Glutamatergic neuron (in vitro differentiated cells): ENCODE results near the gene PDE7B. TPM values are rescaled to one million over a fixed set of nuclear protein-coding genes. Genes with fewer than 3 reads are reported as not detected.

Experiments used
- DNase-seq: peaks from one replicate; pipeline ENCODE4 v3.0.0; 2022
- H3K27ac Mint-ChIP-seq: one replicate; pipeline ENCODE4 v1.8.0; 2020; ENCODE audit warnings: mild to moderate bottlenecking, mixed read lengths, inconsistent platforms; ENCODE audit not compliant: unreplicated experiment
- H3K27me3 Mint-ChIP-seq: one replicate; pipeline ENCODE4 v1.8.0; 2020; ENCODE audit warnings: mild to moderate bottlenecking, moderate library complexity, mixed read lengths, inconsistent platforms; ENCODE audit not compliant: unreplicated experiment
- H3K36me3 Mint-ChIP-seq: one replicate; pipeline ENCODE4 v1.8.0; 2020; ENCODE audit warnings: mild to moderate bottlenecking, mixed read lengths, inconsistent platforms; ENCODE audit not compliant: unreplicated experiment
- H3K4me1 Mint-ChIP-seq: one replicate; pipeline ENCODE4 v1.8.0; 2020; ENCODE audit warnings: mild to moderate bottlenecking, low read depth, mixed read lengths, inconsistent platforms; ENCODE audit not compliant: unreplicated experiment
- H3K4me3 Mint-ChIP-seq: one replicate; pipeline ENCODE4 v1.8.0; 2020; ENCODE audit warnings: mild to moderate bottlenecking, mixed read lengths, inconsistent platforms; ENCODE audit not compliant: unreplicated experiment
- H3K9me3 Mint-ChIP-seq: one replicate; pipeline ENCODE4 v1.8.0; 2020; ENCODE audit warnings: mild to moderate bottlenecking, moderate library complexity, mixed read lengths, inconsistent platforms; ENCODE audit not compliant: unreplicated experiment
- total RNA-seq: library from RNA; stranded (reverse); fragmentation: NEBNext Ultra II Directional; extraction: Animal tissue kit (Norgen Biotek cat#: 25700); gene quantifications from one replicate; pipeline ENCODE4 v1.2.1, GENCODE V29; 2021; ENCODE audit not compliant: unreplicated experiment
- TF ChIP-seq, protein P1 (sequence below): fragments of 200-600 bp; sonication (generic); IDR thresholded peaks from one replicate; pipeline ENCODE4 v1.5.0; 2021; ENCODE audit not compliant: partially characterized antibody, unreplicated experiment

The PDE7B gene
- total RNA-seq, 1 donor from 2014 or later, result not detected

DNA sequence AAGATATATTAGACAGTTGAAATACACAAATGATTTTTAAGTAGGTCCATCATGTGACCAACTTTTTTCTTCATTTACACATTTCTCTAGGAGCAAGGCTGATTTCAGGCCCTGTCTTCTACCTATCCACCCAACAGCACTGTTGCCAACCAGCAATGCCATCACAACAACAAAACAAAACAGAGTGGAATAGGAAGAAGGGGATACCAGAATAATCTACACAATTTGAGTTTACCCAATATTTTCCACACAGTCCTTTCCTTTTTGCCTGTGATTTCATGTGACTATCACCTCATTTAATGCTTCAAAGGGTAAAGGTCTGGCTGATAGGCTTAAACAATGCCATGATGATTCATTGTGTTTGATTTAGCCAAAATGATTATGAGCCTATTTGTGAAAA lies 303.7 kb downstream of the PDE7B start:
- no peaks in the 10 kb centered on the region for H3K36me3 Mint-ChIP-seq
- peaks cover 3% of the 10 kb centered on the region for H3K4me1 Mint-ChIP-seq
- H3K27ac Mint-ChIP-seq, result no peak overlapping the region
- TF ChIP-seq, protein P1, sequence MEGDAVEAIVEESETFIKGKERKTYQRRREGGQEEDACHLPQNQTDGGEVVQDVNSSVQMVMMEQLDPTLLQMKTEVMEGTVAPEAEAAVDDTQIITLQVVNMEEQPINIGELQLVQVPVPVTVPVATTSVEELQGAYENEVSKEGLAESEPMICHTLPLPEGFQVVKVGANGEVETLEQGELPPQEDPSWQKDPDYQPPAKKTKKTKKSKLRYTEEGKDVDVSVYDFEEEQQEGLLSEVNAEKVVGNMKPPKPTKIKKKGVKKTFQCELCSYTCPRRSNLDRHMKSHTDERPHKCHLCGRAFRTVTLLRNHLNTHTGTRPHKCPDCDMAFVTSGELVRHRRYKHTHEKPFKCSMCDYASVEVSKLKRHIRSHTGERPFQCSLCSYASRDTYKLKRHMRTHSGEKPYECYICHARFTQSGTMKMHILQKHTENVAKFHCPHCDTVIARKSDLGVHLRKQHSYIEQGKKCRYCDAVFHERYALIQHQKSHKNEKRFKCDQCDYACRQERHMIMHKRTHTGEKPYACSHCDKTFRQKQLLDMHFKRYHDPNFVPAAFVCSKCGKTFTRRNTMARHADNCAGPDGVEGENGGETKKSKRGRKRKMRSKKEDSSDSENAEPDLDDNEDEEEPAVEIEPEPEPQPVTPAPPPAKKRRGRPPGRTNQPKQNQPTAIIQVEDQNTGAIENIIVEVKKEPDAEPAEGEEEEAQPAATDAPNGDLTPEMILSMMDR, result no peak
- no peak for DNase-seq
- no peaks in the 10 kb centered on the region for H3K9me3 Mint-ChIP-seq
- no peaks in the 10 kb centered on the region for H3K27me3 Mint-ChIP-seq
- H3K4me3 Mint-ChIP-seq, result no peak overlapping the region

DNA sequence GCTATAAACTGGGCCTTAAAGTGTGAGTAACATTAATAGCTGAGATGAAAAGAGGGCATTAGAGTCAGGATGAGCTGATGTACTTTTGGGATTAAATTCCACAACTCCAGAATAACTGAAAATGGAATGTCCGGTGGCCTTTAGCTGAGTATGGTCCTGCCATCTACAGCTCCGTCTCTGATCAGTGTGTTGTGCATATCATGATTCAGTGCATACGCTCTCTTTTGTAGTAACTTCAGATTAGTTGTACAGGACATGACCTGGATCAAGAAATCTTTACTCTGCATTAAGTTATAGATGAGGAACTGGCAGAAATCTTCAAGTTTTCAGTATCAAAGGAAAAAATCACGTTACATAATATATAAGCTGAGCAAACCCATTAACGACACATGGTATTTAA lies 306.2 kb downstream of the PDE7B start:
- no peaks in the 10 kb centered on the region for H3K27me3 Mint-ChIP-seq
- H3K4me3 Mint-ChIP-seq, result no peak overlapping the region
- H3K36me3 Mint-ChIP-seq, result no peaks in the 10 kb centered on the region
- peaks cover 3% of the 10 kb centered on the region for H3K4me1 Mint-ChIP-seq
- TF ChIP-seq, protein P1, result no peak
- H3K27ac Mint-ChIP-seq, result no peak overlapping the region
- DNase-seq, result no peak
- H3K9me3 Mint-ChIP-seq, result peaks cover 1% of the 10 kb centered on the region

DNA sequence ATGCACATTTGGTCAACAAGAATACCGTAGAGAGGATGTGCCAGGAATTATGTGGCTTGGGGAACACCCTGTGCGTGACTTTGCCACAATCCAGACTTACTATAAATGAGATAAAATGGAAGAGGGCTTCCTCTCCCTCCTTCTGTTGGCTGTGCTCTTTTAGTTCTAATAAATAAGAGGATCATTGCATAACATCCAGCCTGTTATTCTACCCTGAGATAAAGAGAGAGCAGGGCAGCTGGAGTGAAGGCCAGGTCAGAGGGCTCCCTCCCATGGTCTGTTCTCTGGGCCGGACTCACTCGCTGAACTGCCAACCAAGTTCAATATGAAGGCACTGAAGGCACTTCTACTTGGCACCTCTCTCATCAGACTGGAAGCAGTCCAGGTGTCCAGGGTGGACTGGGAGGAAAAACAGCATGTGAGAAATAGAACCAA lies 306.9 kb downstream of the PDE7B start:
- Mint-ChIP-seq H3K36me3 (no peaks in the 10 kb centered on the region), H3K4me3 (no peak overlapping the region), H3K27me3 (no peaks in the 10 kb centered on the region), H3K4me1 (peaks cover 3% of the 10 kb centered on the region), H3K9me3 (peaks cover 1% of the 10 kb centered on the region), H3K27ac (no peak overlapping the region)
- TF ChIP-seq, protein P1, result no peak
- DNase-seq, result no peak

DNA sequence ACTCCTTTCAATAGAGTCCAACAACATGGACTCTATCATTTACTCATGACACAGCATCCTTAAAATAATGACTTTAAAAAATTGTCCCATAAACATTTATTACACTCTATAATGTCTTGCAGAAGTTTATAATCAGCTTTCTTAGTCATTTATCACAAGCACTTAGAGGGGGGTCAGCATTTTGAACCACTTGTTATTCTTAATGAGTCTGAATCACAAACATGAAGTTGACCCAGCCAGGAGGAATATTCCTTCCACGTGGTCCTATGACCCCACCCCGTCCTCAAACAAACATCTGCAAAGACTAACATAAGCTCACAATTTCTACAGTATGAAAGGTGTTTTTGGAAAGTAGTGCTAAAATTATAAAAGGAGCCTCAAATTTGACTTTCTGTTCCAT lies 307.5 kb downstream of the PDE7B start:
- Mint-ChIP-seq H3K36me3 (no peaks in the 10 kb centered on the region), H3K4me3 (no peak overlapping the region), H3K27ac (no peak overlapping the region), H3K4me1 (peaks cover 3% of the 10 kb centered on the region), H3K9me3 (peaks cover 1% of the 10 kb centered on the region), H3K27me3 (no peaks in the 10 kb centered on the region)
- TF ChIP-seq, protein P1, result no peak
- no peak for DNase-seq

DNA sequence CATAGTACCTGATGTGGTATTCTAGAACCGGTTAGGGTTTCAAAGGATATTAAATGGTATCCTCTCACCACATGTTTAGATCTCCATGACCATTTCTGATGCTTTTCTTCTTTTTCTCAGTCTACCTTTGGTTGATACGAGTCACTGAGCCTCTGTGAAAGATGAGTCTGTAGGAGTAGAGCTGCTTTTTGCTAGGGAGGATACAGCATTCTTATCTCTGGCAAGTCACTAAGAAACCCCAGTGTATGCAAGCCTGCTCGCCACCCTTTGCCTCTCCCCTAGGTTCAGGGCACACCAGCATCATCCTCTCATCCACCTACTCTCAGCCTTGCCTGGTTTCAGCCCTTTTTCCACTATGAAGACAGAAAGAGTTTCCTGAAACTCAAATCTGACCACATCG lies 308.7 kb downstream of the PDE7B start:
- Mint-ChIP-seq H3K27ac (no peak overlapping the region), H3K27me3 (no peaks in the 10 kb centered on the region), H3K9me3 (peaks cover 1% of the 10 kb centered on the region), H3K36me3 (no peaks in the 10 kb centered on the region), H3K4me1 (peaks cover 3% of the 10 kb centered on the region), H3K4me3 (no peak overlapping the region)
- TF ChIP-seq, protein P1, result no peak
- DNase-seq, result no peak
